ENCODE measurements around the gene BEST1.

- TF ChIP-seq POLR2A (IDR thresholded peaks at IDR 0.05) (peak in 1 of 2 donors; percentile 24), CTCF (IDR thresholded peaks at IDR 0.05) (no peak)
These were observed 35.7 kb downstream of the BEST1 start for GRCh38 chr11:61985869-61986268.
